Stimulated activated CD8-positive, alpha-beta memory T cell treated with anti-CD3 and anti-CD28 coated beads, Interleukin-12 subunit alpha, Interleukin-12 subunit beta, amount 100 ng/mL, for 24 hours (primary cell): ENCODE data around the gene ITPR1.
"Not testable (repeated sequence)": the region's sequence is repeated elsewhere in the genome, so short reads cannot be mapped to it uniquely, and the experiment has no call there.

Source experiments
- DNase-seq: peaks from one replicate; pipeline ENCODE4 v3.0.0-alpha.2; 2020; ENCODE audit errors: extremely low read depth

Gene ITPR1

DNA sequence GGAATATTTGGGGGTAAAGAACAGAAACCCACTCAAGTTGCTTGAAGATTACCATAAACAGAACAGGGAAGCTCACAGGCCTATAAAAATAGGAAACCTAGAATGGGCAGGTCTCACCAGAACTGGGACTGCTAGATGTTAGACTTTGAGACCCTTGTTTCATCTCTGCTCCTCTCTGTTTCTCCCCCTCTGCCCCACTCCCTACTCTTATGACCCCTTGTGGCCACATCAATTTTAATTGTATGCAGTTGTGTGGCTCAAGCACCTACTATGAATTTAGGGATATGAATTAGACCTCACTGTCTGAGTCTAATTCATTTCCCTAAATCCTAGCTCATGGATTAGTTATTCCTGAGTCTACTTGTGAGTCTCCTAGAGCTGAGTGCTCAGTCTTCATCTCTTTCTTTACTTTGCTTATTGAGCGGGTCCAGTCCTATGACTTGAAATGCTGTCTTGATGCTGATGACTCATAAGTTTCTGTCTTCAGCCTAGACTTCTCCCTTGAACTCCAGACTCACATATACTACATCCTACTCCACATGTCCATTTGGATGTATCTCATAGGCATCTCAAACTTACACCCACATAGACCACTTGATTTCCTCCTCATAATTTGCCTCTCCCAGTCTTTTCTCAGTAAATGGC is 78.7 kb downstream of the ITPR1 start:
- no peak for DNase-seq

DNA sequence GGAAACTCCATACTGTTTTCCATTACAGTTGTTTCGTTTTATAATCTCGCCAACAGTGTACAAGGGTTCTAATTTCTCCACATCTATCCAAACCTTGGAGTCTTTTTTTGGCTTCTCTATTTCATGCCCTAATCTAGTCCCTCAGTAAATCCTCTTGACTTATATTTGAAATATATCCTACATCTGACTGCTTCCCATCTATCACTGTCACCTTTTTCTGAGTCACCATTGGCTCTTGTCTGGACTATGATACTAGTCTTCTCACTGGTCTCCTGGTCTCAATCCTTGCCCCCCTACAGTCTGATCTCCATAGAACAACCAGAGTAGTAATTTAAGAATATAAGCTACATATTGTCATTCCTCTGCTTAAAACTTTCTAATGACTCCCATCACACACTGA is 80.0 kb downstream of the ITPR1 start:
- no peak for DNase-seq

DNA sequence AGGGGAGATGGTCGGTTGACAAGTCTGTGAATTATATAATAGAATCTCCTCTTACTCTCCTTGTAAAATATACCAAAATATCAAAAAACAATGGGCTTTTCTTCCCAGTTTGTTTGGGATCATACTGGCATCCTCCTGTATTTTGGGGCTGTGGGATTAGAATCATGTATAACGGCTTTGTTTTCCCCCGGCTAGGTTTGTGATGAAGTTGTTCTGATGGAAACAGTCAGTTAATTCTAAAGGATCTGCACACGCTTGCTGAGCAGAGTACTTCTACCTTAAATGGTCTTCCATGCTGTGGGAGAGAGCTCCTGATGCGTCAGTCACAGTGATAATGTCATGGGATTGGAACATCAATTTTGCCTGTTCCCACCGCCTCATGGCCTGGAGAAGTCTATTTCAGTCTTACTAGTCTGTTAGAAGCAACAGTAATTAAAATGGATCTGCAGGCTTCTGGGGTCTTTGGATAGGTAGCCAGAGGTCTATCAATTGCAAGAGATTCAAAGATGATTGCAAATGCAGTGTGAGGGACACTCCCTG is 81.3 kb downstream of the ITPR1 start:
- no peak for DNase-seq

DNA sequence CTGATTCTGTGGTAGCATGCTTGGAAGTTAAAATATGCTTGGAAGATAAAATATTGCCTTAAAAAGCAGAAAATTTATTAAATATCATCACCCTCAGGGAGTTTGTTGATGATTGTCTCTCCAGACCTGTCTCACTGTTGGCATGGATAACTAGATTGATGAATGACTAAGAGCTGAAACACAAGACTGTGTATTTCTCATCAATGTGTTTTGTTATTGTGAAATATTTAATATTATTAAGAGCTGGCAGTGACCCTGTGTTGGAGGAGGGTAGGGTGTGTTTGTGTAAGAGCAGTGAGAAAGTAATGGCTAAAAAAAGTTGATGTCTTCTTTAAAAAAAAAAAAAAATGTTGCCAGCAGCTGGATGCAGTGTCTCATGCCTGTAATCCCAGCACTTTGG is 82.2 kb downstream of the ITPR1 start:
- DNase-seq, result no peak

DNA sequence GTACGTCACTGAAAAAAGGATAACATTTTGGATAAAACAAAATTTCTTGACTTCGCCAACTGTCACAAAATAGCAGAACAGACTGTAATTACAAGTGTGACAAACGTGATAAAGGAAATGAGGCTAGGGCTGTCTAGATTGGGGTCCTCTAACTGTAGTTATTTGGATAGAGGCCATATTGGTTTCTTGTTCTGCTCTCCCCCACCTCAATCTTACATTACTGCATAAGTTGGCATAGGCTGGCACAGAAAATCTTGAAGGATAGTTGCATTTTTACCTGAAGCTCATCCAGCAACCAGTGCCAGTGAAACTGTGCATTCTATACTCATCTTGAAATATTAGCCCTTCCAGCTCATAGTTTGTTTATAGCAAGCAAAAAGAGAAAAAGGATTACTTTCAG is 84.6 kb downstream of the ITPR1 start:
- no peak for DNase-seq

DNA sequence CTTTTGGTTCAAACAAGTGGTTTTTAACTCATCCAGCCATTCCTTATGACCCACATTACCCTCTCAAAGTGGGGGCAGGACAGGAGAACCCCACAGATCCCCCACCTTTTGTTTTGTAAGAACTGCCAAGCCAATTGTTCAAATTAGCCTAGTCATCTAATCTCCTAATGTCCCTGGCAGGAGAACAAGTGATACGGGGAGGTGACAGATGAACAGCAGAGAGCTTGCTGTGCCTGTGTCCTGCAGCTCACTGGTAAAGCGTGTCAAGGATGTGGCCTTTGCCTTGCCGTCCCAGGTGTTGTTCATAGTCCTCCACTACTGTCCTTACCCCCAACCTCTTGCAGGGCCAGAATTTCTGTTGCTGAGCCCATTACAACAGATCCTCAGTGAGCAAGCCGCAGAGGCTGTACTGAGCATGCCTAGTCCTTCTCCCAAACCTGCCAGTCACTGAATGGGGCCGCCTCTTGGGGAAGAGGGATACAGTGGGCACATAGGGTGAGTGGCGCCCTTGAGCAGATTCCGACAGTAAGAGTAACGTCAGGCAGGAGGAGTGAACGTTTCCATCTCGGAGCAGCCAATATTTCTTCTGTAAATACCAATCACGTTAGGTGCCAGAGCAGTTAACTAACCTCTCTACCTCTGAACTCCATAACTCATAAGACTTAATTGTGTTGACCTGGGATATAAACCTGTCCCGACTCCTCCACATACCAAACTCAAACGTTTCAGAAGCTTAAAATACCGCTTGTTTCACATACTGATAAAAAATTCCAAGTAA is 87.4 kb downstream of the ITPR1 start:
- DNase-seq, result no peak

DNA sequence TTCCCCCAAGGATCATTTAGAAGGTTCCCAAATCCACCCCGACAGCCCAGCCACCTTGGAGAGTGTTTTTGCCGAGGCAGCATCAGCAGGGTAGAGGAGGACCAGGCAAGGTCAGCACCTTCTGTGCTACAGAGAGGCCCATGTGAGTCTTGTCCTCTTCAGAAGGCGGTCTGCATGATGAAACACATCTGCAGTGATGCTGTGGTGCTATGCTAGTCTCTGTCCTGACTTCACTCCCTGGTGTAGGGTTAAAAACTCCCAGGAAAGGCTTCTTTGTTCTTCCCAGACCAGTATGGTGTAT is 87.9 kb downstream of the ITPR1 start:
- no peak for DNase-seq

DNA sequence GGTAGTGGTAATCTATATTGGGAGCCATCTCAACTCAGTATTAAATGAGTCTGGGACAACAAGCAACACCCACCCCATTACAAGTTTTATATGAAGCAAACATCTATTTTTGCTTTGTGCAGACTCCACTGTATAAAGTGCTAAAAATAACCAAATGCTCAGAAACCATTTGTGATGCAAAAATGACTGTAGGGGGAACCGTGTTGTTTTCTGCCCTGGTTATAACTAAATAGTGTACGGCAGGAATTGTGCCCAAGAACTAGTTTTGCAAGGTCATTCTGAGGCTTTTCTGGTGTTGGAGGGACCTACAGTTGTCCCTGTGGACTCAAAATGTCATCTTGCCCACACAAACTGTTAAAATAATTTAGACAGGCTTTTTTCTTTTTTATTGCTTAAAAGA is 88.3 kb downstream of the ITPR1 start:
- DNase-seq, result no peak

DNA sequence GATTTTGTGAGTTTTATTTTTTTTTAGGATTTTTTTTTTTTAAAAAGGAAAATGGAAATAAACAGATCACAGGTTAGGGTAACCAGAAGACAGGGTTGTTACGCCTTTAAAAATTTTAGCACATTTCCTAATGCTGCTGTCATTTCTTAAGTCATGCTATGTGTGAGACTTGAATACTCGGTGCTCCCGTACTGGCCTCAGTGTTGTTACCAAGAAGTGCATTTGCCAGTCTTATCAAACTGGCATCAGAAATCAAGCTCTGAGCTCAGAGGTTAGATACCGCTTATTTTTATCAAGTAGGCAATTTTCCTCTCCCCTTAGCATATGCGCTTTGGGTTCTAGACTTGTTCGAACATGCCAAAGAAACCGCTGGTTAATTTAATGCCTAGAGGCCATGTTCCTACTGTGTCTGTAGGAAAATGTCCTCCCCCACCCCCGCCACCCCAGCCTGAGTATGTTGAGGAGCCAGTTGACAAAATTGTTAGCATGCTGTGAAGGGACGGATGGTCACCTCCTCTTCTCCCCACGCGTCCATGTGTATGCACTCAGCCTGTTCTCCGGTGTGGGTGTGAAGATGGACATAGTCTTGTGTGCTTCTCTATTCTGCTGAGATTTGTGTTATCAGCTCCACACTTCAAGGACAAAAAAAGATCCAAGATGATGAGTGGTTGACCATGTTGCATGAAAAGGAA is 88.9 kb downstream of the ITPR1 start:
- no peak for DNase-seq

DNA sequence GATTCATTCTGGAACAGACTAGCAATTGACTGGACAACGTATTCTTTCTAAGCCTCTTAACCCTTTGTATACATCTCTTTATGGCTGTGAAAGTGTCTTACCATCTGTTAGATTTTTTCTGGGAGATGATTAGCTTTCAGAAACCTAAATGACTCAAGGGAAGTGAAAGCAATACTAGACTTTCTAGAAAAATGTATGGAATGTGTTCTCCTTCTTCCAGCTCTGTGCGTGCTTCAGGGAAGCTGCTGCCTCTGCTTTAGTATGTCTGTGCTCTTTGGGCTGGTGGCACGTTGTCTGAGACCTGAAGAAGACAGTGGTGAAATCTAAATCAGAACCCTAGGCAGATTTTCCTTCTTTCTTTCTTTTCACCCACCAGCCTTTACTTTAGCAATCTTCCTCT is 89.5 kb downstream of the ITPR1 start:
- DNase-seq, result no peak

DNA sequence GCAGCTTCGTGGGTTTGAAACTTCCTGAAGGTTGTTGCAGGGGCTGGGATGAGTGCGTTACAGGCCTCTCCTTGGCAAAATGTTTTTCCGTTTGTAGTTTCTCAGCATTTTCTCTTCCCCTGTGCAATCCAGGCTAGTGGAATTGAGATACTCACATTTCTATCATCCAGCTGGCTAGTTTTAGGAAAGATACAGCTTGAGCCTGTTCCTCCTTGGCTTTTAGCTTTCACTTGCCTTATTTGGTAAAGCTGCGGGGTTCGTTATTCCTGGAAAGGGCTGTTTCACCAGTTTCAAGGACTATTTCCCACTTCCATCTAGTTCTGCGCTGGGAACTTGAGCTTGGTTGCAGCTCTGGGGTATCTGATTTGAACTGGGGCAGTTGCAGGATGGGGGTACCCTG is 90.3 kb downstream of the ITPR1 start:
- DNase-seq, result no peak

DNA sequence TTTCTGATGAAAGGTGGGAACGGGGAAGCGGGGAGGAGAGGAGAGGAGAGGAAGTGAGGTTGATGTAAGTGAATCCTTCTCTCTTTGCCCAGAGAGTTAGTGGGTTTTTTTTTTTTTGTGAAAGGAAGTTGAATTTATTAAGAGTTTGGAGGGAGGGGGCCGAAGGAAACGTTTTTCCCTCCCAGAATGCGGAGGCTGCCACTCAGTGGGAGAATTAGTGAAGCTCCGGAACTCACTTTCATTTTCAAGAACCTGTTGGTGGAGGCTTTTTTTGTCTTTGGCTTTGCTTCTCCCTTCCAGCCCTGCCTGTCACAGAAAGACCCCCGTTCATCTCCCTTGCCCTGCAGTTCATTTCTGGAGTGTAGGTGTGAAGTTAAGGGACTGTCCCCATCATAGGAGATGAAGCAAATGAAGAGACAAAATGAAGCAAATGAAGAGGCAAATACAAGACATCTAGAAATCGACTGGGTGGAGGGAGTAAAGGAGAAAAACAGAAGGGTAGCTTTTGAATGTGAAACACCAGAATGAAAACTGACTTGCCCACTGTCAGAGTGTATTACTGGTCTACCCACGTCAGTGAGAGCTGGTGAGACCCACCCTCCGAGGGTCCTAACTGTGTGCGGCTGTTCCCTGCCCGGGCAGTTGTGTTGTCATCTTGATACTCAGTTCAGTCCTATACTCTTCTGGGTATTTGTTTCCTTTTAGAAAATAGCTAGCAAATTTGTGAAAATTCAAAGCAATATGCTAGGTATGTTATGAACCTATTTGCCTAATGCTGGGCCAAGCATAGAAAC is 91.5 kb downstream of the ITPR1 start:
- DNase-seq, result no peak

DNA sequence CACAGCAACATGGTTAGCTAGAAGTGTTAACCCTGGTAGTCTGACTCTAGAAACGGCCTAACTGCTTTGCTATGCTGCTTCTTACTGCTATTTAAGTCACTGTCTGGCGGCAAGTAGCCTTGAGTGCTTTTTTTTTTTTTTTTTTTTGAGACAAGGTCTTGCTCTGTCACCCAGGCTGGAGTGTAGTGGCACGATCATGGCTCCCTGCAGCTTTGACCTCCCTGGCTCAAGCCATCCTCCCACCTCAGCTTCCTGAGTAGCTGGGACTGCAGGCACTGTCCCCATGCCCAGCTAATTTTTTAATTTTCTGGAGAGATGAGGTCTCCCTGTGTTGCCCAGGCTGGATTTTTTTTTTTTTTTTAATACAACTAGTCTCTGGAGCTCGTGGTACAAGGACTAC is 93.2 kb downstream of the ITPR1 start:
- no peak for DNase-seq

DNA sequence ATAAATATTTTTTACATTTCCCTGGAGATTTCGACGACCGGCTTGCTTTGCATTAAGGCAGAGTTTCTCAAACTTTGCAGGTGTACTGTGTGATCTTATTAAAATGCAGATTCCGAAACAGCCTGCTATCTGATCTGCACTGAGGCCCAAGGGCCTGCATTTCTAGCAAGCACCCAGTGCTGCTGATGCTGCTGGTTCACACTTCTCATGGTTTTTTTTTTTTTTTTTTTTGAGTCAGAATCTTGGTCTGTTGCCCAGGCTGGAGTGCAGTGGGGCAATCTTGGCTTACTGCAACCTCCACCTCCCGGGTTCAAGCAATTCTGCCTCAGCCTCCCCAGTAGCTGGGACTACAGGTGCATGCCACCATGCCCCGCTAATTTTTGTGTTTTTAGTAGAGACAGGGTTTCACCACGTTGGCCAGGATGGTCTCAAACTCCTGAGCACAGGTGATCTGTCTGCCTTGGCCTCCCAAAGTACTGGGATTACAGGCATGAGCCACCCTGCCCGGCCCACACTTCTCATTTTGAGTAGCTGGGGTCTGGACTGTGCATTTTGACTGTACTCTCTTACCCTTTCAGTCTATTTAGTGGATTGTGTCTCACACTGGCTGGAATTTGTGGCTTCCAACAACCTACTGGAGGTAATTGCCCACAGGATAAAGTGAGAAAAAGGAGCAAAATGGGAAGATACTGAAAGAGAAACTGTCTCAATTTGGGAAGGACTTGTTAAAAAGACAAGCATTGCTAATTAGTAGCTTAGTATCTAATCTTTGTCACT is 94.1 kb downstream of the ITPR1 start:
- no peak for DNase-seq

DNA sequence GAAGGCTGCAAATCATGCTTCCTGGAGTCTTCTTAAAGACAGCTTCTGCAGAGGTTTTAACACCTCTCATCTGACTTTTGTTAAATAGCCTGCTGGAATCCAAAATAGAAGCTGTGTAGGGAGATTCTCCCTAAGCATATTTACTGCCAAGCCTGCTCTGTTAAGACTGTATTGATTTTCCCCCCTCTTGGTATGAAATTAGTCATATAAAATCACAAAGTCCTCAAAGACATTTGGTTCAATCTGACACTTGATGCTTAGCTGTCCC is 94.6 kb downstream of the ITPR1 start:
- DNase-seq, result no peak

DNA sequence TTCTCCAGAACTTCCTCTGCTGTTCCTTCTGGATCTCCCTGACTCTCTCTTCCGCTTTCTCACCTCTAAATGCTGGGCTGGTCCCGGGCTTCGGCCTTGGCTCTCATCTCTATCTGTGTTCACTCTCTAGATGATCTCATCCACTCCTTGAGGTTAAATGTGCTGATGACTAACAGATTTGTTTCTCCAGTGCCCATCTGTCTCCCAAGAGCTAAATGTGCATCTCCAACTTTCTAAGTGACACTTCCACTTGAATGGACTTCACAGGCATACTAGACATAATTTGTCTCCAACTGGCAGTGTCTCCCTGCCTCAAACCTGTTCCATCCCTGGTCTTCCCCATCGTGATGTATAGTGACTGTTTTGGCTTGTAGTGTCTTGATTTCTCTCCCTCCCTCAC is 95.3 kb downstream of the ITPR1 start:
- DNase-seq, result no peak

DNA sequence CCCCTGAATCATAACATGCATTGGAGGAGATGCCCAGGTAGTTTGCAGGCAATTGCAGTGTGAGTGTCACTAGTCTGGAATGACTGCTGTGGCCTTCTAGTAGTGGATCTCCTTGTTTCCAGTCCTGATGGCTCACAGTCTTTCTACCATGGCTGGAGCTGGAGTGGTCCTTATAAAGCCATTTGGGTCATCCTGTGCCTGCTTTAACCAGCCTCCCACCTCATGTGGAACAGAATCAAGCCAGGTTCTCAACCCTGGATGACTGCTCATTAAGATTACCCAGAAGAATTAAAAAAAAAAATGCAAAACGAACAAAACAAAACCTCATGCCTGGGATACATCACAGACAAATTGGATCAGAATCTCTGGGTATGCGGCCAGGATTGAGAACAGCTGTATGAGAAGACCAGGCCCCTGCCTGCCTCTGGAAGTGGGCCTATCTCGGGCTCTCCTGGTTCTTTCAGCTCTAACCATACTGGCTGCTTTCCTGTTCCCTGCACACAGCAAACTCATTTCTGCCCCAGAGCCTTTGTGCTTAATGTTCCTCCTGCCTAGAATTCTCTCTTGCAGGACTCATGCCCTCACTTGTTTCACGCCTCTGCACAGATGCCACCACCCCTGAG is 96.4 kb downstream of the ITPR1 start:
- no peak for DNase-seq

DNA sequence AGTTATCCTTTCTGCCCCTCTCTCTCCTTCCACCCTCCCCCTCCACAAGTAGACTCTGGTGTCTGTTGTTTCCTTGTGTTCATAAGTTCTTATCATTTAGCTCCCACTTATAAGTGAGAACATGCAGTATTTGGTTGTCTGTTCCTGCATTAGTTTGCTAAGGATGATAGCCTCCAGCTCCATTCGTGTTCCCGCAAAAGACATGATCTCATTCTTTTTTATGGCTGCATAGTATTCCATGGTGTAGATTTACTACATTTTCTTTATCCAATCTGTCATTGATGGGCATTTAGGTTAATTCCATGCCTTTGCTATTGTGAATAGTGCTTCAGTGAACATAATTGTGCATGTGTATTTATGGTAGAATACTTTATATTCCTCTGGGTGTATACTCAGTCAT is 97.7 kb downstream of the ITPR1 start:
- DNase-seq, result not testable (repeated sequence)

DNA sequence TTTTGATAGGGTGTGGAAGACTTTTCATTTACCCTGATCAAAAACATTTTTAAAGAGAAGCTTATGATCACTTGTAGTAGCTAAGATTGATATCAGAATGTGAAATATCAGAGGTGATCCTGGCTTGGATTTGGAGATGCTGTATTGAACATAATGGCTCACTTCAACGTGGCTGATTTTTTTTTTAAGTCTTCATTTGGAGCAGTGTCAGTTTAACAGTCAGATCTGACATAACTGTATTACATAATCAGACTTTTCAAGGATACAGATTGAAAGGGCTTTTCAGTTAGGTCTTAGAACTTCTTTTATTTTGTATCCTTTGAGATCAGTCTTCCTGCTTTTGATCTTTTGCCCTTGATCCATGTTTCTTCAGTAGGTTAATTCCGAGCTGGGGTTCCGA is 98.5 kb downstream of the ITPR1 start:
- DNase-seq, result no peak

DNA sequence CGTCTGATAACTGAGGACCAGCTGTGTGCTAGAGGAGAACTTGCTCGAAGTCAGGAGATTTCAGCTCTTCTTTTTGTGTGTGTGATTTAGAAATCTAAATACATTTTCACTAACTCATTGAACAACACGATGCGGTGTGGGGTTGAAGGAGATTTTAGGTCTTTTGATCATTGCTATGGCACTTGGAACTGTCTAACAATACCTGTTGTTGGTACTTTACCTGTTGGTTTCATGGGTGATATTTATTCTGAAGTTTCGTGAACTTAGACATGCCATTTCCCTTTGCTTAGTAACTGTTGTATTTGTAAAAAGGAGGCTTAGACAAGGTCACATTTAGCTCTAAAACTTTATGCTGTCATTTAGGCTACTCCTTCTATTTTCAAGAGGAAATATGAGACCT is 99.9 kb downstream of the ITPR1 start:
- DNase-seq, result no peak

DNA sequence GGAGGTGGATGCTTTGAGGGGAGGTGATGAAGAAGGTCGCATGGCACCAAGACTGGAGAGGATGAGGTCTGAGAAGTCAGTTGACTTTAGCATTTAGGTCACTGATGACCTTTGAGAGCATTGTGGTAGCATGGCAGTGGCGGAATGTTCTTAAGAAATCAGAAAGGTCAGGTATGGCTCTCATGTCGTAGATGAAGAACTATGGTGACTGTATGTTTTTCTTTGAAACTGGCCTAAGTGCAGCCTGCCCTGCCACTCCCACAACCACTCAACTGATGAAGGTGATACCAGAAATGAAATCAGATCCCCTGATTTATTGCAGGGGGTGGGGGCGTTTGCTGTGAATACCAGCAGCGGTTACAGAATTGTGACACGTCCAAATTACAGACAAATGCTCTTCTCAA is 102.6 kb downstream of the ITPR1 start:
- DNase-seq, result no peak
